GM23248 (cell line): ENCODE results near the gene C16orf82. TPM values are rescaled to one million over a fixed set of nuclear protein-coding genes. Genes with fewer than 3 reads are reported as not detected.

Source experiments
- DNase-seq: peaks from one replicate; pipeline ENCODE4 v3.0.0-alpha.2; 2015
- H2AFZ ChIP-seq: fragments of 200-600 bp; sonication (generic); 2 replicates; pipeline ENCODE4 v1.6.1; 2016; ENCODE audit warnings: antibody characterized with exemption
- H3F3A ChIP-seq: fragments of 200-600 bp; sonication (generic); 2 replicates; pipeline ENCODE4 v1.6.1; 2016; ENCODE audit warnings: mild to moderate bottlenecking, antibody characterized with exemption, mixed run types; ENCODE audit not compliant: insufficient read depth
- H3K27ac ChIP-seq: fragments of 200-600 bp; sonication (generic); 2 replicates; pipeline ENCODE4 v1.5.1; 2016; ENCODE audit warnings: mild to moderate bottlenecking
- H3K27me3 ChIP-seq: fragments of 200-600 bp; sonication (generic); replicated peaks from 2 replicates; pipeline ENCODE4 v1.6.1; 2016; ENCODE audit warnings: mild to moderate bottlenecking; ENCODE audit not compliant: insufficient read depth
- H3K36me3 ChIP-seq: fragments of 200-600 bp; sonication (generic); 2 replicates; pipeline ENCODE4 v1.6.1; 2016; ENCODE audit warnings: low read depth, mild to moderate bottlenecking
- H3K4me1 ChIP-seq: fragments of 200-600 bp; sonication (generic); 2 replicates; pipeline ENCODE4 v1.6.1; 2016; ENCODE audit warnings: mild to moderate bottlenecking; ENCODE audit not compliant: insufficient read depth
- H3K4me2 ChIP-seq: fragments of 200-600 bp; sonication (generic); one replicate; pipeline ENCODE4 v1.6.1; 2016; ENCODE audit warnings: mild to moderate bottlenecking; ENCODE audit not compliant: unreplicated experiment
- H3K4me3 ChIP-seq: fragments of 200-600 bp; sonication (generic); 2 replicates; pipeline ENCODE4 v1.5.1; 2016; ENCODE audit warnings: mild to moderate bottlenecking
- H3K79me2 ChIP-seq: fragments of 200-600 bp; sonication (generic); 2 replicates; pipeline ENCODE4 v1.6.1; 2016; ENCODE audit warnings: mild to moderate bottlenecking; ENCODE audit not compliant: insufficient read depth
- H3K9ac ChIP-seq: fragments of 200-600 bp; sonication (generic); 2 replicates; pipeline ENCODE4 v1.6.1; 2016; ENCODE audit warnings: mild to moderate bottlenecking
- H3K9me2 ChIP-seq: fragments of 200-600 bp; sonication (generic); 2 replicates; pipeline ENCODE4 v1.6.1; 2016; ENCODE audit warnings: mixed run types, mild to moderate bottlenecking, moderate library complexity; ENCODE audit not compliant: insufficient read depth
- H3K9me3 ChIP-seq: fragments of 200-600 bp; sonication (generic); one replicate; pipeline ENCODE4 v1.6.1; 2017; ENCODE audit warnings: low read depth
- H4K20me1 ChIP-seq: fragments of 200-600 bp; sonication (generic); 2 replicates; pipeline ENCODE4 v1.6.0; 2016; ENCODE audit not compliant: insufficient read depth
- EZH2 ChIP-seq: fragments of 200-600 bp; sonication (generic); IDR thresholded peaks from 2 replicates; pipeline ENCODE4 v1.6.1; 2018; ENCODE audit warnings: antibody characterized with exemption, mild to moderate bottlenecking; ENCODE audit not compliant: insufficient read depth, poor library complexity, severe bottlenecking
- EZH2phosphoT487 ChIP-seq: fragments of 200-600 bp; sonication (generic); IDR thresholded peaks from 2 replicates; pipeline ENCODE4 v1.6.1; 2018; ENCODE audit warnings: antibody characterized with exemption, moderate library complexity, mild to moderate bottlenecking, low read depth; ENCODE audit not compliant: insufficient read depth
- WGBS, 2 experiments: methylation state at CpG; one replicate each; pipeline ENCODE4 v1.1.6; 2015 to 2017; ENCODE audit warnings: low lambda C conversion rate in 2 of 2, low coverage in 1 of 2; ENCODE audit errors: missing lambda C conversion rate in 2 of 2; 5-methylcytosine and 5-hydroxymethylcytosine counted together
- in situ Hi-C: fragments of 300-500 bp; cut with MboI; formaldehyde crosslinking; loops from 2 replicates; pipeline ENCODE4 v1.15.0; 2020
- polyA plus RNA-seq: library from polyadenylated mRNA; unstranded; fragments of >200 nt; fragmentation: Nextera tagmentation; extraction: Ambion mirVana; gene quantifications from 2 replicates; pipeline ENCODE4 v1.2.1, GENCODE V29; 2016
- total RNA-seq: library from RNA; depleted of rRNA; stranded (reverse); fragments of >200 nt; shearing (Covaris generic); gene quantifications from 2 replicates; pipeline ENCODE4 v1.2.3, GENCODE V29; 2014; rRNA removed

The C16orf82 gene
- total and polyA plus RNA-seq, 2 experiments from 2014 or later, result not detected

GRCh38 chr16:27112093-27112811, 45.5 kb downstream of the C16orf82 start:
- Histone ChIP-seq H3K9me2 (no peaks in the 10 kb centered on the region), H3K27me3 (no peaks in the 10 kb centered on the region), H3K9ac (no peak overlapping the region), H3K36me3 (no peaks in the 10 kb centered on the region), H4K20me1 (no peaks in the 10 kb centered on the region), H3K27ac (no peak overlapping the region), H2AFZ (no peak overlapping the region), H3K4me2 (no peak overlapping the region), H3F3A (no peaks in the 10 kb centered on the region), H3K79me2 (no peaks in the 10 kb centered on the region), H3K9me3 (no peaks in the 10 kb centered on the region), H3K4me3 (no peak overlapping the region), H3K4me1 (no peaks in the 10 kb centered on the region)
- in situ Hi-C loops, result loop anchor here (25.0 kb wide), 3 partner anchors 600 to 1850 kb away; partner anchors contain the start of gene ZKSCAN2
- 83 to 86% methylated on average over 4 of the region's 4 CpGs for WGBS, 2 experiments
- TF ChIP-seq EZH2phosphoT487 (no peak), EZH2 (no peak)
- no peak for DNase-seq

GRCh38 chr16:27113341-27113841, 46.7 kb downstream of the C16orf82 start:
- no peaks in the 10 kb centered on the region for H4K20me1 ChIP-seq
- no peak overlapping the region for H2AFZ ChIP-seq
- H3K79me2 ChIP-seq, result no peaks in the 10 kb centered on the region
- no peak overlapping the region for H3K27ac ChIP-seq
- no peaks in the 10 kb centered on the region for H3K9me2 ChIP-seq
- H3K4me2 ChIP-seq, result no peak overlapping the region
- no peaks in the 10 kb centered on the region for H3K27me3 ChIP-seq
- H3K4me1 ChIP-seq, result no peaks in the 10 kb centered on the region
- no peak for TF ChIP-seq EZH2
- TF ChIP-seq EZH2phosphoT487, result no peak
- no peaks in the 10 kb centered on the region for H3K9me3 ChIP-seq
- WGBS, 2 experiments, result 62 to 74% methylated on average over 8 of the region's 8 CpGs
- H3F3A ChIP-seq, result no peaks in the 10 kb centered on the region
- H3K9ac ChIP-seq, result no peak overlapping the region
- H3K36me3 ChIP-seq, result no peaks in the 10 kb centered on the region
- in situ Hi-C loops, result loop anchor here (25.0 kb wide), 3 partner anchors 601 to 1851 kb away; partner anchors contain the start of gene ZKSCAN2
- no peak for DNase-seq
- H3K4me3 ChIP-seq, result no peak overlapping the region

GRCh38 chr16:27114006-27114405, 47.3 kb downstream of the C16orf82 start:
- Histone ChIP-seq H3K9me2 (no peaks in the 10 kb centered on the region), H4K20me1 (no peaks in the 10 kb centered on the region), H3K79me2 (no peaks in the 10 kb centered on the region), H3K4me3 (no peak overlapping the region), H2AFZ (no peak overlapping the region), H3K4me2 (no peak overlapping the region), H3K9ac (no peak overlapping the region), H3K36me3 (no peaks in the 10 kb centered on the region), H3K9me3 (no peaks in the 10 kb centered on the region), H3K27ac (no peak overlapping the region), H3K4me1 (no peaks in the 10 kb centered on the region), H3F3A (no peaks in the 10 kb centered on the region), H3K27me3 (no peaks in the 10 kb centered on the region)
- TF ChIP-seq EZH2phosphoT487, result no peak
- no peak for TF ChIP-seq EZH2
- WGBS, 2 experiments, result 64 to 76% methylated on average over 2 of the region's 2 CpGs
- in situ Hi-C loops, result loop anchor here (25.0 kb wide), 3 partner anchors 602 to 1852 kb away; partner anchors contain the start of gene ZKSCAN2
- DNase-seq, result no peak

- no peaks in the 10 kb centered on the region for H3K9me2 ChIP-seq
- 48 to 51% methylated on average over 5 of the region's 5 CpGs for whole genome bisulfite sequencing, 2 experiments
- H3K9me3 ChIP-seq, result no peaks in the 10 kb centered on the region
- in situ Hi-C loops, result loop anchor here (25.0 kb wide), 3 partner anchors 606 to 1856 kb away; partner anchors contain the start of gene ZKSCAN2
- no peak overlapping the region for H3K27ac ChIP-seq
- no peak overlapping the region for H3K9ac ChIP-seq
- H3K27me3 ChIP-seq, result no peaks in the 10 kb centered on the region
- H3F3A ChIP-seq, result no peaks in the 10 kb centered on the region
- H3K36me3 ChIP-seq, result no peaks in the 10 kb centered on the region
- no peak overlapping the region for H3K4me2 ChIP-seq
- H3K4me1 ChIP-seq, result no peaks in the 10 kb centered on the region
- H3K4me3 ChIP-seq, result no peak overlapping the region
- DNase-seq, result no peak
- H4K20me1 ChIP-seq, result no peaks in the 10 kb centered on the region
- no peaks in the 10 kb centered on the region for H3K79me2 ChIP-seq
- no peak overlapping the region for H2AFZ ChIP-seq
- TF ChIP-seq EZH2phosphoT487 (no peak), EZH2 (no peak)
Observed at GRCh38 chr16:27118526-27118925, 51.8 kb downstream of the C16orf82 start.

Other genes with a start within 250 kb of the C16orf82 start
- gene KDM8, start 136.6 kb downstream of the C16orf82 start, total RNA-seq, result 1.8 and 2.5 TPM in 2 replicates
- 2.2 and 3.5 TPM in 2 replicates for gene KDM8, start 136.6 kb downstream of the C16orf82 start, polyA plus RNA-seq
- gene NSMCE1, start 201.8 kb downstream of the C16orf82 start, total RNA-seq, result 45.3 and 69.3 TPM in 2 replicates
- 99.3 and 107 TPM in 2 replicates for gene NSMCE1, start 201.8 kb downstream of the C16orf82 start, polyA plus RNA-seq
- 17.7 and 18.5 TPM in 2 replicates for gene IL4R, start 247.0 kb downstream of the C16orf82 start, total RNA-seq
- 11.3 and 11.7 TPM in 2 replicates for gene IL4R, start 247.0 kb downstream of the C16orf82 start, polyA plus RNA-seq